Measurements from ENCODE around the gene BCL3.

GRCh38 chr19:44792281-44792680 lies 43.8 kb downstream of the BCL3 start:
- TF ChIP-seq CTCF (conservative IDR thresholded peaks at IDR 0.05; ENCODE audit: low read depth, low read length) (no peak), BHLHE40 (IDR thresholded peaks at IDR 0.05; ENCODE audit: low read depth, low read length) (no peak), USF2 (IDR thresholded peaks at IDR 0.05; ENCODE audit: low read depth, low read length) (no peak), RAD21 (IDR thresholded peaks at IDR 0.05; ENCODE audit: low read length) (no peak), RCOR1 (IDR thresholded peaks at IDR 0.05; ENCODE audit: insufficient replicate concordance, low read length) (no peak), RFX5 (IDR thresholded peaks at IDR 0.05; ENCODE audit: low read depth, low read length) (no peak), MAFK (IDR thresholded peaks at IDR 0.05; ENCODE audit: low read depth, low read length) (no peak), CEBPB (IDR thresholded peaks at IDR 0.05; ENCODE audit: low read depth, low read length) (no peak), FOS (IDR thresholded peaks at IDR 0.05; ENCODE audit: low read depth, low read length) (no peak), NFE2L2 (IDR thresholded peaks at IDR 0.05; ENCODE audit: low read depth, low read length) (no peak)
